ENCODE measurements around the gene FXYD6.

FXYD6 gene

DNA sequence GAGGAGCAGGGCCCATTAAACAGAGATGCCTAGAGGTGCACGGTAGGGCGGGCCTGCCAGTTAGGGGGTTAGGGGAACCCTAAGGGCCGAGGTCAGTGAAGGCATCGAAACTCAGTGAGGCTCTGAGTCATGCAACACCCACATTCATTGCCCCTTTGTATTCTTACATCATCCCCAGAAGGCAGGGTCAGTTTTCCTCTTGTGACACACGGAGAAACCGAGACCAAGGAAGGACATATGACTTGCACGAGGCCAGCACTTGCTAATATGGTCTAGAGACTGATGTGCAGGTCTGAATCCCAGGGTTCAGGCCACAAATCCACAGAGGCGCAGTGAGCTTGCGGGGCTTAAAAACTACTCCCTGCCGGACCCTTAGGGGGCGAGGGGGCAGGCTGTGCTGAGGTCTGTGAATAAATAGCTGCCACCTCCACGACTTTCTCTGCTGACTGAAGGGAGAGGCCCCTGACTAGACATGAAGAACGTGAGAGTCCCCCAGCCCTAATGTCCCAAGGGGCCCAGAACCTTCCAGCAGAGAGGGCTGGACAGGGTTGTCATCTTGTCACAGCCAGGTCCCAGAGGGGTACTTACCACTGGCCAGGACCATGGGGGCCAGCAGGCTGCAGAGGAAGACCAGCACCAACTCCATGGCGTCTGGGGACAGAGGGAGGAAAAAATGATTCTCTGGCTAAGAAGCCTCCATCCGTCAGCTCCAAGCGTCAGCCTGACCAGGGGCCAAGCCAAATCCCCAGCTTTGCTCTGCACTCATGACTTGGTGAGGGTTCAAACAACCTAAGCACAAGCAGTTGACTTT, 34.1 kb downstream of the FXYD6 start:
- DNase-seq = peak in 1 of 2 donors; percentile 69

DNA sequence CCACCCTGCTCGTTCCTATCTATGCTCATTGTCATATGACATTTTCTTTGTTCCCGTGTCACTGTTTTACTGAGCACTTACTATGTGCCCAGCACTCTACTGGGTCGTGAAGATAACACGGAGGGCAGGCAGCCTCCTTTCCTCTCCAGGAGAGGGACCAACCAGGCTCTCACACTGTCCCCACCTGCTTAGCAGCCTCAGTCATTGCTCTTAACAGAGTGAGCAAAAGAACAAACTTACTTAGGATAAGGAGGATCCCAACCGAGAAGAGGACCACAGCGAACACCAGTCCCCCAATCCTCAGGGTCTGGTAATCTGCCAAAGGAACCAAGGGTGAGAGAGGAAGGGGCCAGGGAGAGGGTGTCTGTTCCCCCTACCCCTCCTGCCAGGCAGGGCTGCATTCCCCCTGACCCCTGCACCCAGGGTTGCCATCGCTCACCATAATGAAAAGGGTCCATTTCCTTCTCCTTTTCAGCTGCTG, 34.9 kb downstream of the FXYD6 start:
- no peak for DNase-seq

DNA sequence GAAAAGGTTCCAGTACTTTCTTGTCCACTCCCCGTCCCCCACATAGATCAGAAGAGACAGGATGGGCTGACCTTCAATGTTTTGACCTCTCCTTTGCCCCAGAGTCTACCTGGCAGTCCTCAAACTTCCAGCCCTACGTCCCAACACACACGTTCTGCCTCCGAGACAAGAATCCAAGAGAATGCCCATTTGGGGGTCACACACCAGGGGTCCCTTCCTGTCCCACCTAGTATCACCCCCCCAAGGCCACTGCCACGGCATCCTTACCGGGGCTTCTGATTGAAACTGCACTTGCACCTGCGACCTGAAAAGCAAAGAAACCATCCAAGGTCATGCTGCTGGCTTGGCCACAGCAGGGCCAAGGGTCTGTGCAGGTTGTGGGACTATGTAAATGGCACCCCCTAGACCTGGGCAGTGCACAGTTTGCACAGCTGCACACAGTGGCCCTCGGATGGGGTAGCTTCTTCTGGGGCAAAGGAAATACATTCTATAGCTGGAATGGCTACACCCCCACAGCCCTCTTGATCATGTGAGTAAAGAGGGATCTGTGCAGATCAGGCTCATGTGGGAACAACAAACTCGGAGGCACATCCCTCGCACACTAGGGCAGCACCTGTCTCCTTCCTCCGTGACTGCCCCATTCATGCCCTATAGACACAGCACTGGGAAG, 35.4 kb downstream of the FXYD6 start:
- no peak for DNase-seq

DNA sequence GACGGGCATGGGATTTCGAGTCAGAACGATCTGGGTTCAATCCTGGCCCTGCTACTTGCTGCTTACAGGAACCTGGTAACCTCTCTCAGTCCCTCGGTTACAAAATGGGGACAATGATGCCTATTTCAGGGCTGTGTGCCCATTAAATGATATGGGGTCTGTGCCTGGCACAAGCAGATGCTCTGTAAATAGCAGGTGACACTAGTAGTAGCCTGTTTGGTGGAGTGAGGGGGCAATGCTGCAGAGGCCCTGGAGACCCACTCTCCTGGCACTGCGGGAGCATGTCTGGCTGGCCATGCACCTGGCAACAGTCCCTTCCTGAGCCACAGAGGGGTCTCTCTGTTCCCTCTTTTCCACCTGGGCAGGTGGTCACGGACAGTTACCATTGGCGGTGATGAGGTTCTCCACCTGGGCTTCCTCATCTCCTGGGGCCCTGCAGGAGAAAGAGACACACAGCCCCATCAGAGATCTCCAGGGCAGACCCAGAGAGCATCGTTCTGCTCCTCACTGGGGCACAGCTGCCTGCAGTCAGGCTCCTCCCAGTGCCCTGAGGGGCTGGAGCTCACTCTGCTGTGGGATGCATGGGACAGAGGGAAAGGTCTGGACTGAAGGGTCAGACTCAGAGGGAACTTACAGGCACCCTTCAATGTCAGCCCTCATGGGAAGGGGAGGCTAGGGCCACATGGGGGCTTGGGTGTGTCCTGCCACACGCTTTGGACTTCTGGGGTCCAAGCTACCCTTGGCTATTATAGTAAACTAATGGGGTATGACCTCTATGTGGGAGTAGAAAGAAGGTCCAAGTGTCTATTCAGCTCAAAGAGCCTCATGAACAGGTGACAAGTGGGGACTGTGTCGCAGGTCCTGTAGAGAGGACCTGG, 36.3 kb downstream of the FXYD6 start:
- no peak for DNase-seq

DNA sequence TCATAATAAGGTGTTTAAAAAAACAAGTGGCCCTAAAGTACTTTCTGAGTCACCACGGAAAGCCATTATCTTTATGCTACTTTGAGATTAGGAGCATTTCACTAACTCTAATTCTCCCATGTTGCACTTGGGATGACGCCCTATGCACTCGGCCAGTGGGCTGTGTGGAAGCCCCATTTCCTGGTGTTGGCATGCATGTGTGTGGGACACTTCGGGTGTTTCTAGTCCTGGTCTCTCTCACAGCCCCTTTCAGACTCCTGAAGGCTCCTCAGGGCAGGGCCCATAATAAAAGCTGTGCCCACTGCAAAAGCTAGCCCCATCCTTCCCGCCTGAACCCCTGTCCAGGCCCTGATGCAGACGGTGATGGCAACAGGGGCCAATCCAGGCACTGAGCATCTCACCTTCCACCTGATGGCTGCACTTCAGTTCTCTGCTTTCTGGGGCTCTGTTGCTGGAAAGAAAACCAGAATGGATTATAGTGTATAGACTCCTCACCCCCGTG, 37.0 kb downstream of the FXYD6 start:
- DNase-seq = no peak

DNA sequence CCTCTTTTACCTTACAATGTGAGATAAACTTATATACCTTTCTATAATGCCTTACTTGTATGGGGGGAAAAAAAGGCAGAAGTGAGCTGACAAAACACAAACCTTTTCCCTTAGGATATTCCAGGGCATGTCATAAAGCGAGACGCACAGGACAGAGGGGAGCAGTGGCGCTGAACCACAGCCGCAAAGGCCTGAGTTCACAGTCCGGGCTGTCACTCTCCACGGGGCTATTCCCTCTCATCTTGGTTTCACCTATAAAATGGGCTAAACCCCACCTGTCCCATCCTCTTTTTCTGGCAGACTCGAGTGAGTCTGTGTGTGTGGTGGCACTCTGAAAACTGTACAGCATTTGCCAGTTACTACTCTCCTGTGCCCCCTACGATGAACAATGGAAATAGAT, 37.6 kb downstream of the FXYD6 start:
- no peak for DNase-seq

DNA sequence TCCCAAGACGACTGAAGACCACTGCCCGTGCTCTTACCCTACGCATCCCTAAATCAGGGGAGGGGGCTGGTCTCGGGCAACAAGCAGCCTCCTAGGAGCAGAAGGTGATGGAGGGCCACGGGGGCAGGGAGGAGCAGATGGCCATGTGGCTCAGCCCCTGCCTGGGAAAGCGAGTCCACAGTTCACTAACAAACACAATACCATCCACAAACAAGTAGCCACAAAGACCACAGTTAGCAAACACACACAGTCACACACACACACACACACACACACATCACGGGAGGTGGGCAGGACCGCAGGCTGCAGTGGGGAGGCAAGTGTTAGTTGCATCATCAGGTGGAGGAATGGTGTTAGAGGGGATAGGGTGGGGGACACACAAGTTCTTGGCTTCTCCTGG, 38.7 kb downstream of the FXYD6 start:
- no peak for DNase-seq

DNA sequence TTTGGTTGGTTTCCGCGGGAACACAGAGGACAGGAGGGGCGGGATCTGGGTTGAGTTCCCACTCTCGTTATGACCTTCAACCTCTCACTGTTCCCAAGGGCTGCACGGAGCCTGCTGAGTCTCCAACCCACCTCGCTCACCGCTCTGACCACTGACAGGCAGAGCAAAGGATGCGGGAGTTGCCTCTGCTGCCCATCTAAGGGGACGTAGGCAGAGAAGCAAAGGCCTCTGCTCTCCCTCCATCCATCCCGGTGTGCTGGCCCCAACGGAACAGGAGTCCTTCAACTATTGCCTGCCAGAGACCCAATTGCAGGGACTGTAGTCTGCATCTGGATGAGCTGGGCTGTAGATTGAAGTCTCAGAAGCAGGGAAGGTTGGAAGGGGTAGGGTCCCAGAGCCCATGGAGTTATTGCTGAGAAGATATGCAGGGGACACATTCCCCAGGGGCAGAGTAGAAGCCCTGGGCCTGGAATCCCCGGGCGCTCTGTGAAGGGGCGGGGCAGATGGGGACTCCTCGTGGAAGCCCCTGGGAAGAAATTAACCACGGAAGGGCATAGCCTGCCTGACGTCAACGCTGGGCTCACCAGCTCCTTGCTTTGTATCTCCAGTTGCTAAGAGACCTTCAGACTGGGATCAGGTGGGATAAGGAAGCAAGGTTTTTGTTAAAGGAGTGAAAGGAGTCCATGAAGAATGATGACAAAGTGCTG, 39.2 kb downstream of the FXYD6 start:
- DNase-seq = no peak

DNA sequence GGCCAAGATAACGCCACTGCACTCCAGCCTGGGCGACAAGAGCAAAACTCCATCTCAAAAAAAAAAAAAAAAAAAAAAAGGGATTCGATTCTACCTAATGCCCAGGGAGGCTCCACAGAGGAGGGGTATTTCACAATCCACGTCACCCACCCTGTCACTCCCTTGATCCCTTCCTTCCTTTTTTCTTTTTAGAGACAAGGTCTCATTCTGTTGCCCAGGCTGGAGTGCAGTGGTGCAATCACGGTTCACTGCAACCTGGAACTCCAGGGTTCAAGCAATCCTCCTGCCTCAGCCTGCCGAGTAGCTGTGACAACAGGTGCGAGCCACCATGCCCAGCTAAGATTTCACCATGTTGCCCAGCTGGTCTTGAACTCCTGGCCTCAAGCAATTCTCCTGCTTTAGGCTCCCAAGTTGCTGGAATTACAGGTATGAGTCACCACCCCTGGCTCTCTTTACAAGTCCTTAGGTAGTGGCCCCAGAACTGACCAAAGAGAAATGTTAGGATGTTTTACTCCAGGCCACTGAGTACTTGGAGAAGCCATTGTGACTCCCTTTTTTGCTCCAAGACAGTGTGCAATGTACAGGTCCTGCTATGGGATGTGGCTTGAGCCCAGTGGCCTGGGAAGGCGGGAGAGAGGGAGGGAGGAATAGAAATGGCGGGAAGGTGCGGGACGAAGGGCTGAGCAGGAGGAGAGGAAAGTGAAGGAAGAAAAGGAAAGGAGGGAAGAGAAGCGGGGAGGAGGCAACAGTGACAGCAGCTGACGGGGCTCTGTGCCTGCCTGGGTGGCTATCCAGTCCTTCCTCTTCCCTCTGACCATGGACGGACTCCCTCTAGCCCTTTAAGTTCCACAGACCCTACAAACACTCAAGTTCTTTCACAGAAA, 40.1 kb downstream of the FXYD6 start:
- peak in 1 of 2 donors; percentile 46 for DNase-seq

DNA sequence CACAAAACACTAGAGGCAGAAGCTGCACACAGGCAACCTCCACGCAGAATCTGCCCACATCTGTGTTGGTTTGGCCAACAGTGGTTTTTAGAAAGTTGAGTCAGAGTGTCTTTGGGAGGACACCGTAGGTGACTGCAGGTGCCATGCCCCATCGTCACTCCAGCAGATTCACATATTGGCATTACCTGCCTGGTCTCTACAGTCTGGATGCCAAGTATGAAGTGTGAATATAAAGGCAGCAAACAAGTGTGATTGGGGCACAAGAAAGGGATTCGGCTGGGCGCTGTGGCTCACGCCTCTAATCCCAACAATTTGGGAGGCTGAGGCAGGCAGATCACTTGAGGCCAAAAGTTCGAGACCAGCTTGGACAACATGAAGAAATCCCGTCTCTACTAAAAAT, 40.9 kb downstream of the FXYD6 start:
- DNase-seq = no peak

DNA sequence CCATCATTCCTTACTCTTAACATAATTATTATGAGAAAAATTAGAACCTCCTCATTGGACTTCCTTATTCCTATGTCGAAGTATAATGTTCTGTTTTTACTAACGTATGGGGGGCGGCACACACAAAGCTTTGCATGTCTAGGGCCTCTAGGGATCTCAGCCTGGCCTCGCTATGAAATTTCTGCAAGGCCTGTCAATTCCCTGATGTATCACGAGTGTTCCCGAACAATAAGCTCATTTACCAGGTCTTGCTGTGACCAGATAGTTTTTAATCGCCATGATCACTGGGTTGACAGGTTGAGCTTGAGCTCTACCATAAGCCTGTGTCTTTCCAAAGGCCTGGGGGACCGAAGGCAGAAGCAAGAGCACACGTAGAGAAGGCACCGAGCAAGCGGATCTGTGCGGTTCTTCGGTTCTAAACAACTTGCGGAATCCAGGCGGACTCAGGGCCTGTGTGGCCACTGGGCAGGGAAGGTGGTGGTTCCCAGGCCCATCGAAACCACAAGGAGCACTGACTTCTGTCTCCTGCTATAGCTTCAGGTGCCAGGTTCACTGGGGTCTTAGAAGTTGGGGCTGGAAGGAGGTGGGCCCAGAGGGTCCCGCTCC, 41.5 kb downstream of the FXYD6 start:
- DNase-seq = no peak

DNA sequence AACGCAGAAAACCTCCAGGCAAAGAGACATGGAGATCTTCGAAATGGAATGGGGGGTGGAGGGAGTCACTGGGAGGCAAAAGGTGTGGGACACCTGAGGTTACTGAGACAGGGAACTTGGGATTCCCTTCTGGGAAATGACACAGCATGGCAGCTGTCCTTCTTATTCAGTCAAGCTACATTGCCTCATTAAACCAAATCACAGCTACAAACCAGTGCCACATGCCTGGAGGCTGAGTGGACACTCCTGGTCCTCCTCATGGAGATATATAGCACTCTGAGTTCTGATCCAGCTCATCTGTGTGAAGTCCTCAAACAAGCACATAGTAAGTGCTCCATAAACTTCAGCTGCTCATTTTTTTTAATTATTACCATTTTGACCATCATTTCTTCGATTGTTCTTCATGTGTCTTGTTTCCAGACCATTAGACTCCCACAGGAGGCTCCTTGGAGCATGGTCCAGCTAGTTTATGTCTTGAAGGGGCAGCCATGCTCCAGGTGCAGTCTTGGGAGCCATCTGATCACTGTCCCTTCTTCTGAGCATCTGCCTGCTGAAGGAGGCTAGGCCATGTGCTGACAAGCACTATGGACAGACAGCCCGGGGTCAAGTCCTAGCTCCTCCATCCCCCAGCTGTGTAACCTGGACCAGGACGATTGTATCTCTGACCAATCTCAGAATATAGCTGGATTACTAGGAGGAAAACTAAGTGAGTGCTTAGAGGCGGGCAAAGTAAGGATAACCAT, 42.2 kb downstream of the FXYD6 start:
- no peak for DNase-seq

DNA sequence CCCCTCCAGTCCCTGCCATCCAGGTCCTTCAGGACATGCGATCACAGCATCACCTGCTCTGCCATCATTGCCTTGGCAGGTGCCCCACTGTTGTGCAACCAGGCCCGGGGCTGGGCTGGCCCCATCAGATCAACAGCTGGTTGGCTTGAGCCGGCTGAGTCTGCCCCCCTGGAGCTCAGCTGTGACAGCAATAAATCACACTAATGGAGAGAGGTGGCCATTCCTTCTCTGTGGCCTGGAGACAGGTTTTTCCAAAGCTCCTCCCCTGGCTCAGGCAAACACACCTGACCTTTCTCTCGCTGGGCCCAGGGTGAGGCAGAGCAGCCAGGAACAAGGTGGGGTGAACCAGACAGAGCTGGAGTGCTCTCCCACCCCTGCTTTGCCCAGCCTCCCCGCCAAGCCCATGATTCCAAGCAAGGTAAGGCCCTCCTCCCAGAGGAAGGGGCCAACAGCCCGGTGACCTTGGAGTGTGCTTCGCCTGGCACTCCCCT, 43.0 kb downstream of the FXYD6 start:
- no peak for DNase-seq

DNA sequence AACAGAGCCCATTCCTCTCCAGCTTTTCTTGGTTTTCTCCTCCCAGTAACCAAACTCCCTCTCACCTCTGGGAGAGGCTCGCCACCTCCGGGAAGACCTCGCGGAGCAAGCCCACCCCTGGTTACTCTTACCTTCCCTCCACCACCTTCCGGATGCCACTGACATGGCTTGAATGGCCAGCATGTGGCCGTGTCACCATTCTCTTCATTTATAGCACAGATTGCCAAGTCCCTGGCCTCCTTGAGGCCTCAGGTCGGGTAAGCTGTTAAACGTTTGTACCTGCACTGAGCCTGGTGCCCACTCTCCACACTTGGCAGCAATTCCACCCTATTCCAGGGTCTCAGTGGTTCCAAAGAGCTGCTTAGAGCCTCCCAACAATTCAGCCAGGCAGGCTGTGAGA, 43.9 kb downstream of the FXYD6 start:
- DNase-seq = no peak

DNA sequence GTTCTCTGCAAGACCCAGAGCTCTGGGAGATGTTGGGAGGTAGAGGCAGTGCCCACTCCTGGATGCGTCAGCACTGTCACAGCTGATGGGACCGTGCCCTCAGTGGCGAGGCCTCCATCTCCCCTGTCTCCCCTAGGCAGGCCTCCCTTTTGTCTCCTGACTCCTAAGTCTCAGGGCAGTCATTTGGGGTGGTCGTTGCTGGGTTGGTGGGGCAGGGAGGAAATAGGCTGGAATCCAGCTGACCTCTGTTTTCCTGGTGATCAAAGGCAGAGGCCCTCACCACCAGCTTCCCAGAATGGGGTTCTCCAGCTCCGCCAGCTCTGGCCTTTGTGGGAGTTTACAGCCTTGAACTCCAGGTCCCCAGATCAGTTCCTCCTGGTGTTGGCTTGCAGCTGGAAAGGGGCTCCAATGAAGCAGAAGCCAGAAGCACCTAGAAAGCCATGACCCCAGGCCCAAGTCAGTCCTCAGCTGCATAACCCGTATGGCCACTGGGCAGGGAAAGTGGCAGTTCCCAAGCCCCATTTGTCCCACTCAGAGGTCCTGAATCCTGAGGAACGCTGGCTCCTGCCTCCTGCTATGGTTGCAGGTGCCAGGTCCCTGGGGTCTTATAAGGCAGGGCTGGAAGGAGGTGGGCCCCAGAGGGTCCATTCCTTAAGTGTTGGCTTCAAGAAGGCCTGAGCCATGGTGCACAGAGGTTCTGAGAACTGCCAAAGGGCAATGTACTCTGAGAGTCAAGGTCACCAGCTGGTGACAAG, 44.6 kb downstream of the FXYD6 start:
- DNase-seq = no peak

DNA sequence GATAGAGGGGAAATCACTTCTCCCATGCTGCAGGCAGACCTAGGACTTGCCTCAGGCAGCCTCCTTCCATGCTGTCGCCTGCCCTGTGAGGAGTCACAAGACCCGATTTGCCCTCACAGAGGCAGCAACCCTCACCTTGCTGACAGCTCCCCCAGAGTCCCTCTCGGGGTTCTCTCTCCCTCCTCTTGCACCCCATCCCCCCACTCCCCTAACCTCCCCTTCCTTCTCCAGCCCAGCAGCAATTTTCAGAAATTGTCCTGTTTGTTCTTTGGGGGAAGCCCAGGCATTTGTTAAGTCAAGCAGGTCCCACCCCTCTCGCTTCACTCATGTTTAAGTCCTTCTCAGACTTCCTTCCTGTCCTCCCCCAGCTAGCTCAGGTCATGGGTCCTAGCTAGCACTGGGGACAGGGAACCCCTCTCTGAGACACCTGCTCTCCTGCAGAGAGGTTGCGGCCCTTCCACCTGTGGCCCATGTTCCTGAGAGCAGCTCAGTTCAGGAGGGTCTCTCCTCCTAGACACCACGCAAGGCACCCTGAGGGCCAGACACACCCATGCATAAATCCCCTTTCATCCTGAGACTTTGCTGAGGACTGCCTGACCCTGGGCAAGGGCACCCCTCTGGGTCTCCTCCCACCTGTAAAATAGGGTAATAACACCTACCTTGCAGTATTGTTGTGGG, 45.6 kb downstream of the FXYD6 start:
- no peak for DNase-seq

DNA sequence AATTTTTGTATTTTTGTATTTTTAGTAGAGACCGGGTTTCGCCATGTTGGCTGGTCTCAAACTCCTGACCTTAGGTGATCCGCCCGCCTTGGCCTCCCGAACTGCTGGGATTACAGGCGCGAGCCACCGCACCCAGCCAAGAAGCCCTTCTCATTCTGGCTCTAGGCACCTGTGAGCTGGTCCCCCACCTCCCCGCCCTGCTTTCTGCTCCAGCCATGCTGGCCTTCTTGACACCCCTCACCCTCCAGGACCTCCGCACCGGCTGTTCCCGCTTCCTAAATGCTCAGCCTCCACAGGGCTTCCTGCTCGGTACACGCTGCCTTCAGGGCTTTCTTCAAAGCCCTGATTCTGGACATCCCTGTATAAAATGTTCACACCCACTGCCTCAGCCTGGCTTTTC, 46.4 kb downstream of the FXYD6 start:
- no peak for DNase-seq

DNA sequence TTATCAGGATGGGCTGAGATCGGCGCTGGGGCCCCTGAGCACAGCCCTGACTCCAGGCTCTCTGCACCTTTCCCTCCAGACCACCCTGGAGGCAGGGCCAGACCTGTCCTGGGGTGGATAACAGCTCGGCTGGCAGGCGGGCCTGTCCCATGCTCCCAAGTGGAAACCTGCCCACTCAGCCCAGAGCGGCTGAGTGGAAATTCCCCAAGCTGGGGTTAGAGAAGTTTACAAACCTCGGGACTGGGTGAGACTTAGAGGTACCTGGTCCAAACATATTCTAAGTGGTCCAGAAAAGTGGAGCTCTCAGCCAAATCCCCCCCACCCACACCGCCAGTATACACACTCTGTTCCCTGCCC, 47.1 kb downstream of the FXYD6 start:
- no peak for DNase-seq

Measured in CD4-positive, alpha-beta T cell treated with Interleukin-1 beta for 1 hour (primary cell).